Measurements from ENCODE around the gene ODAD4.

DNA sequence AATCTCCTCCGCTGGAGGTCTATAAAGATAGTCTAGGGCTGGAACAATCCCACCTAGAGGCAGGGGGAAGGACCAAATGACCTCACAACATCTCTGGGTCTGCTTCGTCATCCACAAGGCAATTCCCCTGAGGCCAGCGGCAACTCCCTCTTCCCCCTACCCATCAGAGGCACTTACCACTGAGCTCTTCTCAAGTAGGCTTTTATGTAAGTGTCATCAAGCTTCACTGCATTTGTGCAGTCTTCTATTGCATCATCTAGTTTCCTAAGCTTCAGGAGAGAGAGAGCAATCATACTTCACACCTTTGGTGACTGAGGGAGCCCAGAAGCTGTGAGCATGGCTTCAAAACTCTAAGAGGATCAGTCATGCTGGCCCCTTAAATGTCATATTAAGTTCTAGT is 57.2 kb downstream of the ODAD4 start:
- TF ChIP-seq GATA3 (IDR thresholded peaks at IDR 0.05; ENCODE audit: low read depth, low read length) (no peak), GATA2 (IDR thresholded peaks at IDR 0.05; ENCODE audit: low read depth, low read length) (no peak)

Data from SH-SY5Y (cell line).